ENCODE results near the gene MON2.

DNA sequence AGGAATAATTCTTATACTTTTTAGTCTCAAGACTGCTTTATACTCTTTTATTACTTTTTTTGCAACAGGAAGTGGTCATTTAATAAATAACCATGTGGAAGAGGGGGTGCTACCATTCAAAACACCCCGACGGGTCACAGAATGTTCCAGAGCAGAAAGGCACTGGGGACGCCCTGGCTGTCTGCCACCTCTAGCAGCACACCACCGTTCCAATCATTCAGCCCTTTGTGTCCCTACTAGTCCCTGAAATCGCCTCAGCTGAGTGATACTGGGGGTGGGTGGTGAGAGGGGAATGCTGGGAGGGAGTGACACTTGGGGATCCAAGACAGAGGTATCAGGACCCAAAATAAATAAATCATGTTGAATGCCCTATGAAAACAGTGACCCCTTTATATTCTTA lies 52.4 kb downstream of the MON2 start:
- TF ChIP-seq, protein P1, sequence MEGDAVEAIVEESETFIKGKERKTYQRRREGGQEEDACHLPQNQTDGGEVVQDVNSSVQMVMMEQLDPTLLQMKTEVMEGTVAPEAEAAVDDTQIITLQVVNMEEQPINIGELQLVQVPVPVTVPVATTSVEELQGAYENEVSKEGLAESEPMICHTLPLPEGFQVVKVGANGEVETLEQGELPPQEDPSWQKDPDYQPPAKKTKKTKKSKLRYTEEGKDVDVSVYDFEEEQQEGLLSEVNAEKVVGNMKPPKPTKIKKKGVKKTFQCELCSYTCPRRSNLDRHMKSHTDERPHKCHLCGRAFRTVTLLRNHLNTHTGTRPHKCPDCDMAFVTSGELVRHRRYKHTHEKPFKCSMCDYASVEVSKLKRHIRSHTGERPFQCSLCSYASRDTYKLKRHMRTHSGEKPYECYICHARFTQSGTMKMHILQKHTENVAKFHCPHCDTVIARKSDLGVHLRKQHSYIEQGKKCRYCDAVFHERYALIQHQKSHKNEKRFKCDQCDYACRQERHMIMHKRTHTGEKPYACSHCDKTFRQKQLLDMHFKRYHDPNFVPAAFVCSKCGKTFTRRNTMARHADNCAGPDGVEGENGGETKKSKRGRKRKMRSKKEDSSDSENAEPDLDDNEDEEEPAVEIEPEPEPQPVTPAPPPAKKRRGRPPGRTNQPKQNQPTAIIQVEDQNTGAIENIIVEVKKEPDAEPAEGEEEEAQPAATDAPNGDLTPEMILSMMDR (IDR thresholded peaks at IDR 0.05): no peak
- no peak for TF ChIP-seq ZFX (IDR thresholded peaks at IDR 0.05; ENCODE audit: borderline replicate concordance)
